Stimulated activated CD4-positive, alpha-beta T cell treated with anti-CD3 and anti-CD28 coated beads, Interleukin-2, amount 100 ng/mL, for 24 hours (primary cell): ENCODE results near the gene TNFSF10.
A peak's percentile ranks its signal among the peaks of the same experiment; 100 is the strongest.
"Not testable (repeated sequence)": the region's sequence is repeated elsewhere in the genome, so short reads cannot be mapped to it uniquely, and the experiment has no call there.

Experiments
- DNase-seq, 2 donors: peaks; one replicate each; pipeline ENCODE4 v3.0.0-alpha.2; 2020

TNFSF10 gene

GRCh38 chr3:172543419-172543818 is 20.2 kb upstream of the TNFSF10 start:
- DNase-seq = no peak

- DNase-seq = no peak
Observed at GRCh38 chr3:172542999-172543398, 19.8 kb upstream of the TNFSF10 start.

- no peak for DNase-seq
Observed at GRCh38 chr3:172541945-172542488, 18.8 kb upstream of the TNFSF10 start.

GRCh38 chr3:172540049-172540448 is 16.8 kb upstream of the TNFSF10 start:
- DNase-seq = no peak

GRCh38 chr3:172539273-172539672 is 16.0 kb upstream of the TNFSF10 start:
- no peak for DNase-seq

GRCh38 chr3:172538368-172539151 is 15.3 kb upstream of the TNFSF10 start:
- no peak for DNase-seq

GRCh38 chr3:172537507-172538158 is 14.4 kb upstream of the TNFSF10 start:
- DNase-seq = no peak

GRCh38 chr3:172536993-172537419 is 13.8 kb upstream of the TNFSF10 start:
- DNase-seq = no peak

- no peak for DNase-seq
Observed at GRCh38 chr3:172536505-172536904, 13.3 kb upstream of the TNFSF10 start.

- DNase-seq = no peak
Observed at GRCh38 chr3:172530566-172530965, 7.3 kb upstream of the TNFSF10 start.

- DNase-seq = no peak
Observed at GRCh38 chr3:172530101-172530561, 6.9 kb upstream of the TNFSF10 start.

- DNase-seq = no peak
Observed at GRCh38 chr3:172528677-172529076, 5.4 kb upstream of the TNFSF10 start.

GRCh38 chr3:172527306-172527705 is 4.1 kb upstream of the TNFSF10 start:
- no peak for DNase-seq

- DNase-seq = no peak
Observed at GRCh38 chr3:172525116-172525613, 1.9 kb upstream of the TNFSF10 start.

- no peak for DNase-seq
Observed at GRCh38 chr3:172524611-172525010, 1.4 kb upstream of the TNFSF10 start.

- DNase-seq = not testable (repeated sequence)
Observed at GRCh38 chr3:172521837-172522726, 1.1 kb downstream of the TNFSF10 start.

GRCh38 chr3:172520301-172520831 is 2.9 kb downstream of the TNFSF10 start:
- DNase-seq = peak in 1 of 2 donors; percentile 45

- no peak for DNase-seq
Observed at GRCh38 chr3:172519740-172520139, 3.5 kb downstream of the TNFSF10 start.

- no peak for DNase-seq
Observed at GRCh38 chr3:172518929-172519640, 4.1 kb downstream of the TNFSF10 start.

- DNase-seq = peak; percentile 62 to 70
Observed at GRCh38 chr3:172517859-172518466, 5.3 kb downstream of the TNFSF10 start.
